ENCODE data around the gene CASR. TPM values are rescaled to one million over a fixed set of nuclear protein-coding genes. Genes with fewer than 3 reads are reported as not detected.

CASR gene
- total and polyA plus RNA-seq, 2 of the 4 experiments (the other 2 are of a cell fraction) = not detected

DNA sequence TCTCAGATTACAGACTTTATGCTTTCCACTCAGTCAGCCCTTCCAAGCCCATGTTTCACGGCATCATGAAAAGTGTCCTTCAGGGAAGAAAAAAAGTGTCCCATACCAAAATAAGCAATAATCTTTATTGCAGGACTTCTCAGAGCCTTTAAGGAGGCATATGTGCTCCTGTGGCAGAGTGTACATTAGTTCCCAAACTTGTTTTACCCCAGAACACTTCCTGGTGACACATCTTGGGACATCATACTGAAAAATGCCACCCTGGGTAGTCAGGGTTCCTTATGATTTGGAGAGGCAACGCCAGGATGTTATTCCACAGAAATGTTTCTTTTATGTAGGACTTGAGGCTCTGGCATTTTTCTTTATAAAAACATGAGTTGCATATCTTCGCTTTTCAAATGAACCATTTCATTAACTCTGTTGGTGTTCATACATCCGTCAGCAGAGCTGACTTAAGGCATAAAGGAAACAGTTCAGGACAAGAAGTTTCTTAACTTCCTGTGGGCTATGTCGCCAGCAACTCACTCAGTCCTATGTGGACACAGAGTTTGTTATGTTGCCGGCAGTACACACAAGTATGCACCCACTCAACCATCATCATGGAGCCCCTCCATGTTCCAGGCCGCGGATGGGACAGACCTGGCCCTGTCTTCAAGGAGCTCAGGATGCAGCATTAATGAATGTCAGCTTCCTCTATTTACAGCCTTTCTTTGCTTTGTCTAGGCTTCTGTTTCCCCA lies 63.8 kb downstream of the CASR start:
- CTCF ChIA-PET = interaction anchor here (1.0 to 1.7 kb wide), 2 partner anchors 12 to 518 kb away, joined by 3 to 5 read pairs; no protein-coding TSS in a partner anchor
- Histone ChIP-seq H4K8ac (ENCODE audit: low read depth in 2 of 2, low read length in 2 of 2) (no peak overlapping the region), H2BK120ac (ENCODE audit: low read depth, low read length) (peak overlapping the region; percentile 81), H3K4me1 (ENCODE audit: control insufficient read depth, insufficient read depth, low read length) (peaks cover 10% of the 10 kb centered on the region), H3K27me3 (ENCODE audit: control insufficient read depth, insufficient read depth, low read length) (peaks cover 3% of the 10 kb centered on the region), H3K9ac (ENCODE audit: low read depth, low read length) (no peak overlapping the region), H2AK9ac (replicated peaks; ENCODE audit: low read depth, low read length, poor library complexity) (no peak overlapping the region), H2AK5ac (ENCODE audit: low read depth, low read length) (0 out of 2 replicates have a peak overlapping the region, but pooled peaks have one; percentile 71), H3K79me1 (ENCODE audit: low read depth in 1 of 2, low read length in 2 of 2) (no peaks in the 10 kb centered on the region), H2AFZ (replicated peaks; ENCODE audit: low read length, poor library complexity) (no peak overlapping the region), H2BK15ac (ENCODE audit: low read depth, low read length) (0 out of 3 replicates have a peak overlapping the region, but pooled peaks have one; percentile 42), H3K4ac (ENCODE audit: low read depth, low read length) (peak overlapping the region; percentile 86), H4K5ac (ENCODE audit: low read depth, low read length) (peak overlapping the region; percentile 28; the same call in 1 of the 2 replicates), H3K23ac (ENCODE audit: low read depth, low read length) (no peak overlapping the region), H3K9me3 (ENCODE audit: control insufficient read depth, insufficient read depth, low read length) (no peaks in the 10 kb centered on the region), H4K20me1 (ENCODE audit: insufficient read depth, low read length) (no peaks in the 10 kb centered on the region), H3K4me3 (ENCODE audit: insufficient read depth, low read depth, low read length) (no peak overlapping the region), H3K36me3 (ENCODE audit: control insufficient read depth, insufficient read depth, low read length) (no peaks in the 10 kb centered on the region), H3K27ac (ENCODE audit: insufficient read depth, low read length) (no peak overlapping the region), H2BK20ac (ENCODE audit: low read depth, low read length) (peak overlapping the region; percentile 93; the same call in 1 of the 2 replicates), H3K4me2 (ENCODE audit: low read depth, low read length) (no peak overlapping the region), H2BK5ac (ENCODE audit: low read depth, low read length, poor library complexity, severe bottlenecking) (no peak overlapping the region), H3K9me1 (ENCODE audit: insufficient read depth, low read length) (peaks cover 7% of the 10 kb centered on the region; the same call in 1 of the 2 replicates), H3K18ac (ENCODE audit: low read depth, low read length) (peak overlapping the region; percentile 75; the same call in 1 of the 2 replicates), H3K56ac (ENCODE audit: extremely low read depth, insufficient read depth, low read length) (no peak overlapping the region), H3K14ac (replicated peaks; ENCODE audit: low read depth, low read length) (peak overlapping the region; percentile 23; the same call in 1 of the 2 replicates), H4K91ac (ENCODE audit: insufficient read depth, low read depth, low read length) (peak overlapping the region; percentile 82; the same call in 1 of the 2 replicates)
- 100% methylated on average over 2 of the region's 8 CpGs; no CpG with 5 or more reads in 1 of the 2 experiments for WGBS, 2 experiments (ENCODE audit: extremely low coverage in 2 of 2, insufficient read length in 1 of 2)
- TF ChIP-seq RCOR1 (IDR thresholded peaks at IDR 0.05; ENCODE audit: insufficient replicate concordance, low read length) (no peak), MAZ (IDR thresholded peaks at IDR 0.05; ENCODE audit: borderline replicate concordance, low read depth, low read length) (no peak), BHLHE40 (IDR thresholded peaks at IDR 0.05; ENCODE audit: low read depth, low read length) (no peak), MXI1 (IDR thresholded peaks at IDR 0.05; ENCODE audit: borderline replicate concordance, low read depth, low read length) (no peak), POLR2A (IDR thresholded peaks at IDR 0.05; ENCODE audit: low read depth, low read length) (no peak), RFX5 (IDR thresholded peaks at IDR 0.05; ENCODE audit: low read depth, low read length) (no peak), SMC3 (IDR thresholded peaks at IDR 0.05; ENCODE audit: low read depth, low read length) (no peak)
- in situ Hi-C loops (cut with MboI; ENCODE audit: low sequenced_read_pairs) = no loop called here
- intact Hi-C loops (cut with micrococcal nuclease) = no loop called here
- POLR2A ChIA-PET (ENCODE audit: unreplicated experiment) = no interaction called here
- dilution Hi-C loops (cut with HindIII; ENCODE audit: low sequenced_read_pairs, unreplicated experiment) = no loop called here
- no peak for DNase-seq
- ATAC-seq (ENCODE audit: low read depth) = peak; percentile 10; the same call in 1 of the 2 replicates
- BruUV-seq (replicated peaks) = no TSS peak

All from IMR-90 (cell line).